Measurements from ENCODE around the gene DNAH14. TPM values are rescaled to one million over a fixed set of nuclear protein-coding genes. Genes with fewer than 3 reads are reported as not detected.

DNAH14 gene
- polyA plus RNA-seq, 1 donor (not counting 4 experiments of a cell fraction or from before 2014, with no cell fraction given) = 6.4 TPM

GRCh38 chr1:225408249-225408648, 478.8 kb downstream of the DNAH14 start:
- H3K4me3 ChIP-seq (ENCODE audit: control insufficient read depth in 2 of 3, extremely low read depth in 1 of 3, insufficient read depth in 2 of 3, low read depth in 1 of 3, low read length in 3 of 3) = no peak overlapping the region

GRCh38 chr1:225409051-225409450, 479.6 kb downstream of the DNAH14 start:
- dilution Hi-C loops (cut with MboI; ENCODE audit: extremely low pct_ligation_motif_present, low sequenced_read_pairs) = no loop called here
- H3K79me2 ChIP-seq (ENCODE audit: control insufficient read depth, insufficient read depth, low read length) = peaks cover 3% of the 10 kb centered on the region
- no peak overlapping the region for H3K4me3 ChIP-seq (ENCODE audit: control insufficient read depth in 2 of 3, extremely low read depth in 1 of 3, insufficient read depth in 2 of 3, low read depth in 1 of 3, low read length in 3 of 3)
- no peaks in the 10 kb centered on the region for H3K4me1 ChIP-seq (ENCODE audit: control insufficient read depth, extremely low read depth, insufficient read depth, low read length)
- H4K20me1 ChIP-seq (ENCODE audit: control insufficient read depth, extremely low read depth, insufficient read depth, low read length) = no peaks in the 10 kb centered on the region
- H3K27ac ChIP-seq (ENCODE audit: control insufficient read depth, insufficient read depth, low read length) = no peak overlapping the region
- FAIRE-seq (no peak), DNase-seq (ENCODE audit: low read depth, low spot score) (no peak)
- H3K9me1 ChIP-seq (ENCODE audit: control insufficient read depth, extremely low read depth, insufficient read depth, low read length) = no peaks in the 10 kb centered on the region
- no peak overlapping the region for H3K4me2 ChIP-seq (ENCODE audit: control insufficient read depth, extremely low read depth, insufficient read depth, low read depth, low read length)
- no peaks in the 10 kb centered on the region for H3K9me3 ChIP-seq (ENCODE audit: control insufficient read depth, low read depth, low read length)
- H3K27me3 ChIP-seq (ENCODE audit: control insufficient read depth, extremely low read depth, insufficient read depth, low read length) = no peaks in the 10 kb centered on the region
- TF ChIP-seq CTCF (optimal IDR thresholded peaks at IDR 0.05 in 1 of 3, IDR thresholded peaks at IDR 0.05 in 1 of 3, conservative IDR thresholded peaks at IDR 0.05 in 1 of 3; ENCODE audit: extremely low read depth in 1 of 3, insufficient read depth in 2 of 3, low read length in 3 of 3) (no peak), EZH2 (IDR thresholded peaks at IDR 0.05; ENCODE audit: low read length) (no peak)
- H3K36me3 ChIP-seq (ENCODE audit: control insufficient read depth in 2 of 2, extremely low read depth in 1 of 2, insufficient read depth in 2 of 2, low read length in 2 of 2) = peaks cover 4 to 14% of the 10 kb centered on the region in 2 experiments
- H2AFZ ChIP-seq (ENCODE audit: control insufficient read depth, low read length) = no peak overlapping the region
- H3K9ac ChIP-seq (ENCODE audit: control insufficient read depth, extremely low read depth, insufficient read depth, low read length) = no peak overlapping the region

More at GRCh38 chr1:225408249-225408648, 478.8 kb downstream of the DNAH14 start:
- FAIRE-seq (no peak), DNase-seq (ENCODE audit: low read depth, low spot score) (no peak)
- Histone ChIP-seq H3K36me3 (ENCODE audit: control insufficient read depth in 2 of 2, extremely low read depth in 1 of 2, insufficient read depth in 2 of 2, low read length in 2 of 2) (peaks cover 4 to 11% of the 10 kb centered on the region in 2 experiments), H3K9me1 (ENCODE audit: control insufficient read depth, extremely low read depth, insufficient read depth, low read length) (no peaks in the 10 kb centered on the region), H3K9ac (ENCODE audit: control insufficient read depth, extremely low read depth, insufficient read depth, low read length) (no peak overlapping the region), H3K9me3 (ENCODE audit: control insufficient read depth, low read depth, low read length) (no peaks in the 10 kb centered on the region), H3K27ac (ENCODE audit: control insufficient read depth, insufficient read depth, low read length) (no peak overlapping the region), H2AFZ (ENCODE audit: control insufficient read depth, low read length) (no peak overlapping the region), H4K20me1 (ENCODE audit: control insufficient read depth, extremely low read depth, insufficient read depth, low read length) (no peaks in the 10 kb centered on the region), H3K27me3 (ENCODE audit: control insufficient read depth, extremely low read depth, insufficient read depth, low read length) (no peaks in the 10 kb centered on the region), H3K4me2 (ENCODE audit: control insufficient read depth, extremely low read depth, insufficient read depth, low read depth, low read length) (no peak overlapping the region), H3K4me1 (ENCODE audit: control insufficient read depth, extremely low read depth, insufficient read depth, low read length) (no peaks in the 10 kb centered on the region), H3K79me2 (ENCODE audit: control insufficient read depth, insufficient read depth, low read length) (peaks cover 3% of the 10 kb centered on the region)
- no peak for TF ChIP-seq CTCF (optimal IDR thresholded peaks at IDR 0.05 in 1 of 3, IDR thresholded peaks at IDR 0.05 in 1 of 3, conservative IDR thresholded peaks at IDR 0.05 in 1 of 3; ENCODE audit: extremely low read depth in 1 of 3, insufficient read depth in 2 of 3, low read length in 3 of 3)
- TF ChIP-seq EZH2 (IDR thresholded peaks at IDR 0.05; ENCODE audit: low read length) = no peak
- dilution Hi-C loops (cut with MboI; ENCODE audit: extremely low pct_ligation_motif_present, low sequenced_read_pairs) = no loop called here
